GM12872 (cell line): ENCODE measurements around the gene NPIPB2.

Experiments used
- CTCF ChIP-seq: IDR thresholded peaks from 3 replicates; pipeline ENCODE4 v1.5.1; 2011; ENCODE audit warnings: low read depth, mild to moderate bottlenecking, low read length, moderate library complexity; ENCODE audit not compliant: insufficient read depth

NPIPB2 gene

GRCh38 chr16:11877374-11877773 is 64.5 kb downstream of the NPIPB2 start:
- no peak for TF ChIP-seq CTCF
